NCI-H128 (cell line): ENCODE measurements around the gene PI4KA.
"Not testable (repeated sequence)": the region's sequence is repeated elsewhere in the genome, so short reads cannot be mapped to it uniquely, and the experiment has no call there.

Source experiments
- DNase-seq: peaks from one replicate; lab custom pipeline; 2025; ENCODE audit not compliant: unreplicated experiment; lab: John Stamatoyannopoulos, UW

PI4KA gene

GRCh38 chr22:20702175-20702545 is 156.5 kb downstream of the PI4KA start:
- not testable (repeated sequence) for DNase-seq

DNA sequence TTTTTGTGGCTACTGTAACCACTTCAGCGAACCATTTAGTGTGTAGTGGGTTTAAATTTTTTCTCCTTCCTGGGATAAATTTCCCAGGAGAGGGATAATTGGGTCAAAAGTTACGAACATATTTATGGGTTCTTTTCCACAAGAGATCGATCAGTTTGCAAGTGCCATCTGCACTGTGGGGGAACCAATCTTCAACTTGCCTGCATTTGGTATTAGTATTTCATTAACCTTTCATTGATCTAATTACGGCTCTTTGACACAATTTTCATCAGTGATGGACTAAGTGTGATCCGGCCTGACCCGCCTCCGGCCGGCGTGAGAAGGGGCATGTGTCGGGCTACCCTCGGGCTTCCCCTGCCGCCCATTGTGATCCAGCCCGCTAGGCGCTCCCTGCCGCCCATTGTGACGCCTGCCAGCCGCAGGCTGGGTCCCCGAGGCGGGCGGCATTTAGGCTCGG is 156.9 kb downstream of the PI4KA start:
- DNase-seq = not testable (repeated sequence)

DNA sequence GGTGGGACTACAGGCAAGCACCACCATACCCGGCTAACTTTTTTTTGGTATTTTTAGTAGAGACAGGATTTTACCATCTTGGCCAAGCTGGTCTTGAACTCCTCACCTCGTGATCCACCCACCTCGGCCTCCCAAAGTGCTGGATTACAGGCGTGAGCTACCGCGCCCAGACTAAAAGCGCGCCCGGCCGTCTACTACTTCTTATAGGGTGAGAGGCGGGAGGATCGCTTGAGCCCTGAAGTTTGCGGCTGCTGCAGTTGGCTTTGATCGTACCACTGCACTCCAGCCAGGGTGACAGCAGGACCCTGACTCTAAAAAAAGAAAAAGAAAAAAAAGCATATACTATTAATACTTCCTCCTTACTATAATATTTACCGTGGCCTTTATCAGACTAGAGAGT is 158.3 kb downstream of the PI4KA start:
- not testable (repeated sequence) for DNase-seq

DNA sequence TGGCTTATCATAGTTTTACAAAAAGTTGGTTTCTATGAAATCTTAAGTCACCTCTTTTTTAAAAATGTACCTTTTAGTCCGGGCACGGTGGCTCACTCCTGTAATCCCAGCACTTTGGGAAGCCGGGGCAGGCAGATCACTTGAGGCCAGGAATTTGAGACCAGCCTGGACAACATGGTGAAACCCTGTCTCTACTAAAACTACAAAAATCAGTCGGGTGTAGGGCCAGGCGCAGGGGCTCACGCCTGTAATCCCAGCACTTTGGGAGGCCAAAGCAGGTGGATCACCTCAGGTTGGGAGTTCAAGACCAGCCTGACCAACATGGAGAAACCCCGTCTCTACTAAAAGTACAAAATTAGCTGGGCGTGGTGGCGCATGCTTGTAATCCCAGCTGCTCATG is 158.8 kb downstream of the PI4KA start:
- not testable (repeated sequence) for DNase-seq

- not testable (repeated sequence) for DNase-seq
Observed at GRCh38 chr22:20697481-20698113, 161.0 kb downstream of the PI4KA start.

DNA sequence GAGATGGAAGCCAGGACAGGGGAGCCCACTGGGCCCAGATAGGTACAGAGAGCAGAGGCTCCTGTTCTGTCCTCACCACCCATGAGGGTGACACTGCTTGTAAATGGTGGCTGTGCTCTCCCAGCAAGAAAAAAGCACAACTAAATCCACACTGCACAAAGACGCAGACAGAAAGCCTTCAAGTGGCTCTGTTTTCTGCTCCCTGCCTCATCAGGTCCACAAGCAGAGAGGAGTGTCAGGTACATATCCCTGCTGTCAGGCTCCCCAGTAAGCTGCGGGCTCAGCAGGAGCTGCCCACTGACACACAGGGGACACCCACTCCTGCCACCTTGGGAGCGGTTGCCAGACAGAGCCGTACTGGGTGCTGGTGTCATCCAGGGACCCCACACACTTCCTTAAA is 162.6 kb downstream of the PI4KA start:
- not testable (repeated sequence) for DNase-seq

DNA sequence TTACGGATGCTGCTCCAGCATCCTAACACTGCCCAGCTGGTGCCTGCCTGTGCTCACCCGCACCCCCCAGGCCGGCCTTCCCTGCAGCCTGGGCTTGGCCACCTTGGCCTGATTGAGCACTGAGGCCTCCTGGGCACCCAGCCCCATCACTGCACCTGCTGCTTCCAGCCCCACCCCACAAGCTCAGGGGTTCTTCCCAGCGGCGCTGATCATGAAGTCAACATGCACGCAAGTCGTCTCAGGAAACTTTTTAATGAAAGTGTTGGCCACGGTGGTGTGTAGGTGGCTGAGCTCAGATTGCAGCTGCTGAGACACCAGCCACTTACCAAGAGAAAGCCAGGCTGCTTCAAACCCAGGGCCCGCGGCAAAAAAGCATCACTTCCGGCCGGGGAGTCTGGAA is 163.4 kb downstream of the PI4KA start:
- not testable (repeated sequence) for DNase-seq

DNA sequence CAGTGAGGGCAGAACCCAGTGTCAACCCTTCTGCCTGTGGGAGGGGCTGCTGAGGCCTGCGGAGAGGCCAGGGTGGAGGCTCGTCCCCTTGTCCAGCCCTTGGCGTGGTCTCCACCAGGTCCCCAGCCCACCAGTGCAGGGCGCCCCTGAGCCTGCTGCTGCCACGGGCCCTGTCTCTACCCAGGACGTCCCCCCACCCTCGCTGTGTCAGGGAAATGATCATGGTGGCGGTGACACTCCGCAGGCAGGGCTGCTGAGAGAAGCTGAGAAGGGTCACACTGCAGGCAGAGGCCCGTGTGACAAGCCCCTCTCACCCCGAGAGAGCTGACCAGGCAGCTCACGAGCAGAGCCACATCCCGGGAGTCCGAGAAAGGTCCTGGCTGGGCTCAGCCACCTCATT is 164.4 kb downstream of the PI4KA start:
- DNase-seq = not testable (repeated sequence)

DNA sequence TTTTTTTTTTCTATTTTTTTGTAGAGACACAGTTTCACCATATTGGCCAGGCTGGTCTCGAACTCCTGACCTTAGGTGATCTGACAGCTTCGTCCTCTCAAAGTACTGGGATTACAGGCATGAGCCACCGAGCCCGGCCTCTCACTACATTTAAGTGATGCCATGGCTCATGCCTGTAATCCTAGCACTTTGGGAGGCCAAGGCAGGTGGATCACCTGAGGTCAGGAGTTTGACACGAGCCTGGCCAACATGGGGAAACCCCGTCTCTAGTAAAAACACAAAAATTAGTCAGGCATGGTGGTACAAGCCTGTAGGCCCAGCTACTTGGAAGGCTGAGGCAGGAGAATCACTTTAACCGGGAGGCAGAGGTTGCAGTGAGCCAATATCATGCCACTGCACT is 165.7 kb downstream of the PI4KA start:
- DNase-seq = not testable (repeated sequence)

- DNase-seq = not testable (repeated sequence)
Observed at GRCh38 chr22:20690586-20691317, 167.9 kb downstream of the PI4KA start.

GRCh38 chr22:20687356-20688172 is 171.0 kb downstream of the PI4KA start:
- DNase-seq = not testable (repeated sequence)

DNA sequence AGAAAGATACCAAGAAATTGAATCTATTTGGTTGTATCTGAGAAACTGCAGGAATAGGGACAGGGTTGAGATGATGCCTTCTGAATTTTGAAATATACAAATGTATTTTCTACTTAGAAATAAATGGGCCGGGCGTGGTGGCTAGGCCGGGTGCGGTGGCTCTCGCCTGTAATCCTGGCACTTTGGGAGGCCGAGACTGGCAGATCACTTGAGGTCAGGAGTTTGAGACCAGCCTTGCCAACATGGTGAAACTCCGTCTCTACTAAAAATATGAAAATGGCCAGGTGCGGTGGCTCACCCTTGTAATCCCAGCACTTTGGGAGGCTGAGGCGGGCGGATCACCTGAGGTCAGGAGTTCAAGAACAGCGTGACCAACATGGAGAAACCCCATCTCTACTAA is 172.8 kb downstream of the PI4KA start:
- not testable (repeated sequence) for DNase-seq

- not testable (repeated sequence) for DNase-seq
Observed at GRCh38 chr22:20678792-20679435, 179.7 kb downstream of the PI4KA start.

GRCh38 chr22:20677684-20678242 is 180.8 kb downstream of the PI4KA start:
- DNase-seq = no peak

- not testable (repeated sequence) for DNase-seq
Observed at GRCh38 chr22:20675613-20676012, 183.0 kb downstream of the PI4KA start.

GRCh38 chr22:20674998-20675397 is 183.6 kb downstream of the PI4KA start:
- DNase-seq = no peak

GRCh38 chr22:20673295-20674195 is 185.1 kb downstream of the PI4KA start:
- DNase-seq = no peak

DNA sequence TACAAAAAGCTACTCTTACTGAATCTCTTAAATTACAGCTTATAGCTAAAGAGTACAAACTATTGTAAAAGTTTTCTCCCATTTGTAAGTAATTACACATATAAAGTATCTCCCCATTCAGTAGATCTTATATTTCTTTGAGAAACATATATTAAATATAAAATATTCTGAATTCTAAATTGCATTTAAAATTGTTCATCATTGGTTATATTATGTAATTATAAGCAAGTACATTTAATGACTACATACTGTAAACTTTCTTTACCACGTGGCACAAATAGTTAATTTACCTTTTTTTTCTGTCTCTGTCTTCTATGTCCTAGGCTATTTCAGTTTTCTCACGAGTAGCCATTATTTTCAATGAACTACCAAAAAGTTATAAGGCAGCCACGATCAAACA is 185.9 kb downstream of the PI4KA start:
- DNase-seq = no peak

GRCh38 chr22:20672082-20672424 is 186.6 kb downstream of the PI4KA start:
- DNase-seq = no peak
